Peyer's patch (tissue), 4 donors: ENCODE measurements around the gene AZI2. TPM values are rescaled to one million over a fixed set of nuclear protein-coding genes. Genes with fewer than 3 reads are reported as not detected.
A peak's percentile ranks its signal among the peaks of the same experiment; 100 is the strongest.

Experiments
- DNase-seq, 3 donors: peaks; one replicate each; pipeline ENCODE4 v3.0.0-alpha.2; 2017 to 2019
- H3K27ac ChIP-seq, 4 donors: fragments of 200-600 bp; sonication (generic); one replicate each; pipeline ENCODE4 v1.5.1; 2016 to 2019
- H3K27me3 ChIP-seq, 2 donors: fragments of 200-600 bp; sonication (generic); one replicate each; pipeline ENCODE4 v1.5.1; 2019
- H3K36me3 ChIP-seq, 3 donors: fragments of 200-600 bp; sonication (generic); one replicate each; pipeline ENCODE4 v1.5.1; 2016 to 2019
- H3K4me1 ChIP-seq, 4 donors: fragments of 200-600 bp; sonication (generic); one replicate each; pipeline ENCODE4 v1.5.1; 2016 to 2019
- H3K4me3 ChIP-seq, 4 donors: fragments of 200-600 bp; sonication (generic); 1 replicate in 3 of 4; 2 replicates in 1 of 4; pipeline ENCODE4 v1.5.1; 2016 to 2019; ENCODE audit warnings: mild to moderate bottlenecking in 1 of 4
- H3K9me3 ChIP-seq, 4 donors: fragments of 200-600 bp; sonication (generic); one replicate each; pipeline ENCODE4 v1.5.1; 2016 to 2019; ENCODE audit warnings: mild to moderate bottlenecking in 1 of 4
- CTCF ChIP-seq, 6 experiments: fragments of 450-650 bp in 4 of 6; fragments of 200-600 bp in 2 of 6; sonication (generic) in 1 of 6; IDR thresholded peaks; one replicate each; pipeline ENCODE4 v1.5.1; 2017 to 2019; ENCODE audit warnings: antibody characterized with exemption in 6 of 6, mild to moderate bottlenecking in 3 of 6, moderate library complexity in 1 of 6
- POLR2A ChIP-seq, 2 donors: fragments of 450-650 bp; IDR thresholded peaks; one replicate each; pipeline ENCODE4 v1.5.1; 2017; ENCODE audit warnings: antibody characterized with exemption in 2 of 2, mild to moderate bottlenecking in 2 of 2, moderate library complexity in 2 of 2
- total RNA-seq, 4 donors: library from RNA; depleted of rRNA; stranded (reverse); fragments of >200 nt; gene quantifications; one replicate each; pipeline ENCODE4 v1.1.0, GENCODE V29; 2016

AZI2 gene
- total RNA-seq, 4 donors from 2014 or later = 37.8 to 139 (median 49.4) TPM

- Histone ChIP-seq H3K36me3 (peaks cover 0 to 37% (median 0%) of the 10 kb centered on the region in 3 donors), H3K27ac (no peak overlapping the region), H3K4me3 (no peak overlapping the region), H3K27me3 (no peaks in the 10 kb centered on the region), H3K9me3 (no peaks in the 10 kb centered on the region), H3K4me1 (no peaks in the 10 kb centered on the region)
- no peak for TF ChIP-seq POLR2A (IDR thresholded peaks at IDR 0.05)
- TF ChIP-seq CTCF (IDR thresholded peaks at IDR 0.05) = no peak
- DNase-seq = no peak
Measured at GRCh38 chr3:28320981-28321380, 27.6 kb downstream of the AZI2 start.

GRCh38 chr3:28317438-28318022 is 31.1 kb downstream of the AZI2 start:
- no peaks in the 10 kb centered on the region for H3K4me1 ChIP-seq
- no peak overlapping the region for H3K27ac ChIP-seq
- no peak overlapping the region for H3K4me3 ChIP-seq
- no peaks in the 10 kb centered on the region for H3K9me3 ChIP-seq
- H3K27me3 ChIP-seq = no peaks in the 10 kb centered on the region
- TF ChIP-seq POLR2A (IDR thresholded peaks at IDR 0.05) = no peak
- peak in 5 of 6 experiments; percentile 23 to 65 (median 61) for TF ChIP-seq CTCF (IDR thresholded peaks at IDR 0.05)
- H3K36me3 ChIP-seq = peaks cover 0 to 11% (median 0%) of the 10 kb centered on the region in 3 donors
- DNase-seq = no peak

- no peak for DNase-seq
- no peaks in the 10 kb centered on the region for H3K27me3 ChIP-seq
- TF ChIP-seq POLR2A (IDR thresholded peaks at IDR 0.05) (no peak), CTCF (IDR thresholded peaks at IDR 0.05) (no peak)
- no peaks in the 10 kb centered on the region for H3K9me3 ChIP-seq
- no peak overlapping the region for H3K4me3 ChIP-seq
- H3K36me3 ChIP-seq = peaks cover 0 to 10% (median 0%) of the 10 kb centered on the region in 3 donors
- H3K4me1 ChIP-seq = no peaks in the 10 kb centered on the region
- H3K27ac ChIP-seq = no peak overlapping the region
Measured at GRCh38 chr3:28316226-28316625, 32.4 kb downstream of the AZI2 start.

GRCh38 chr3:28315711-28316110 is 32.9 kb downstream of the AZI2 start:
- Histone ChIP-seq H3K27me3 (no peaks in the 10 kb centered on the region), H3K4me1 (no peaks in the 10 kb centered on the region), H3K4me3 (no peak overlapping the region), H3K27ac (no peak overlapping the region), H3K9me3 (no peaks in the 10 kb centered on the region), H3K36me3 (peaks cover 0 to 10% (median 0%) of the 10 kb centered on the region in 3 donors)
- DNase-seq = no peak
- TF ChIP-seq CTCF (IDR thresholded peaks at IDR 0.05) (no peak), POLR2A (IDR thresholded peaks at IDR 0.05) (no peak)

- Histone ChIP-seq H3K4me1 (no peaks in the 10 kb centered on the region), H3K9me3 (no peaks in the 10 kb centered on the region), H3K27me3 (no peaks in the 10 kb centered on the region), H3K4me3 (no peak overlapping the region), H3K36me3 (no peaks in the 10 kb centered on the region), H3K27ac (no peak overlapping the region)
- no peak for DNase-seq
- TF ChIP-seq CTCF (IDR thresholded peaks at IDR 0.05) = no peak
- TF ChIP-seq POLR2A (IDR thresholded peaks at IDR 0.05) = no peak
Measured at GRCh38 chr3:28308196-28308595, 40.4 kb downstream of the AZI2 start.

- TF ChIP-seq CTCF (IDR thresholded peaks at IDR 0.05) (no peak), POLR2A (IDR thresholded peaks at IDR 0.05) (no peak)
- DNase-seq = no peak
- Histone ChIP-seq H3K27me3 (no peaks in the 10 kb centered on the region), H3K36me3 (no peaks in the 10 kb centered on the region), H3K9me3 (no peaks in the 10 kb centered on the region), H3K4me1 (no peaks in the 10 kb centered on the region), H3K27ac (no peak overlapping the region), H3K4me3 (no peak overlapping the region)
Measured at GRCh38 chr3:28301688-28302087, 46.9 kb downstream of the AZI2 start.
